ENCODE data around the gene ZNF358.
A peak's percentile ranks its signal among the peaks of the same experiment; 100 is the strongest.

ZNF358 gene

DNA sequence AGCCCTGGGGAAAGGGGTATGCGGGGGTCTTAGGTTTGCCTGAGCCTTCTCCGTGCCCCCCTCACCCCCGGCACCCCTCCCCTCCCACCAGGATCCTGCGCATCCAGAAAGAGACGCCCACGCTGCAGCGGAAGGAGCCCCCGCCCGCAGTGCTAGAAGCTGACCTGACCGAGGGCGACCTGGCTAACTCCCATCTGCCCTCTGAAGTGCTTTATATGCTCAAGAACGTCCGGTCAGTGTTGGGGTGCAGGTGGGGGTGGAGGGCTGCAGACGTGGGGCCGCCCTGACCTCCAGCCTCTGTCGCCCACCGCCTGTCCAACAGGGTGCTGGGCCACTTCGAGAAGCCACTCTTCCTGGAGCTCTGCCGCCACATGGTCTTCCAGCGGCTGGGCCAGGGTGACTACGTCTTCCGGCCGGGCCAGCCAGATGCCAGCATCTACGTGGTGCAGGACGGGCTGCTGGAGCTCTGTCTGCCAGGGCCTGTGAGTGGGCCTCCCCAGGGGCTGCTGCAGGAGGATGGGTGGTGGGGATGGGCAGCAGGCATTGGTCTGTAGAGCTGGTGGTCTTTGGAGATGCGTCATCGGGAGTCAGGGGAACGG is 24.0 kb downstream of the ZNF358 start:
- DNase-seq, result no peak

DNA sequence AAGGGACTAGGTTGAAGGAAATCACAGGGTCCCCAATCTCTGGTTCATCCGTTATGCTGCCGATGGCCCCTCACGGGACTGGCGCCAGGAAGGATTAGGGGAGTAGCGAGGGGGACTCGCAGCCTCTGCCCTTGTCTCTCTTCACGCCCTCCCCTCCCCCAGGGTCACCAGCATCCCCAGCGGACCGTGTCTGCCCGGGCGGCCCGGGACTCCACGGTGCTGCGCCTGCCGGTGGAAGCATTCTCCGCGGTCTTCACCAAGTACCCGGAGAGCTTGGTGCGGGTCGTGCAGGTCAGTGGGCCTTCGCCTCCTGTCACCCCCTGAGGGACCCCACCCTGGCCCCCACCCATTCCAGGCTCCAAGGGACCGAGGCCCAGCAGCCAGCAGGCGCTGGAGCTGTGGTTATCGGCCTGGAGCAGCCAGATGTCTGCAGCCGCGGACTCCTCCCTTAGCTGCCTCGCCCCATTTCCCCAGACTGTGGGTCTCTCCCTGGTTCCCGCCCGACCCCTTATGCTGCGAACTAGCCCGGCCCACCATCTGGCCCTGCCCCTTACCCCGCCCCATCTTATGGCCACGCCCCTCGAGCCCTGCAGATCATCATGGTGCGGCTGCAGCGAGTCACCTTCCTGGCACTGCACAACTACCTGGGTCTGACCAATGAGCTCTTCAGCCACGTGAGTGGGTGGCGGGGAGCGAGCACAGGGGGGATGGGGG is 25.0 kb downstream of the ZNF358 start:
- DNase-seq, result peak; percentile 57

DNA sequence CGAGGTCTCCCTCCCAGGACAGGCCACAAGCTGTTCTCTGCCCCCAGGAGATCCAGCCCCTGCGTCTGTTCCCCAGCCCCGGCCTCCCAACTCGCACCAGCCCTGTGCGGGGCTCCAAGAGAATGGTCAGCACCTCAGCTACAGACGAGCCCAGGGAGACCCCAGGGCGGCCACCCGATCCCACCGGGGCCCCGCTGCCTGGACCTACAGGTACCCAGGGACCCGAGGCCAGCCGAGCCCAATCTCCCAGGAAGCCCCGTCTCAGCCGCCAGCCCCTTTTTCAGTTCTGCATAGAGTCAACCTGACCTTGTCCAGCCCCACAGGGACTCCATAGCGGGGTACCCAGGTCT is 25.5 kb downstream of the ZNF358 start:
- DNase-seq, result no peak

DNA sequence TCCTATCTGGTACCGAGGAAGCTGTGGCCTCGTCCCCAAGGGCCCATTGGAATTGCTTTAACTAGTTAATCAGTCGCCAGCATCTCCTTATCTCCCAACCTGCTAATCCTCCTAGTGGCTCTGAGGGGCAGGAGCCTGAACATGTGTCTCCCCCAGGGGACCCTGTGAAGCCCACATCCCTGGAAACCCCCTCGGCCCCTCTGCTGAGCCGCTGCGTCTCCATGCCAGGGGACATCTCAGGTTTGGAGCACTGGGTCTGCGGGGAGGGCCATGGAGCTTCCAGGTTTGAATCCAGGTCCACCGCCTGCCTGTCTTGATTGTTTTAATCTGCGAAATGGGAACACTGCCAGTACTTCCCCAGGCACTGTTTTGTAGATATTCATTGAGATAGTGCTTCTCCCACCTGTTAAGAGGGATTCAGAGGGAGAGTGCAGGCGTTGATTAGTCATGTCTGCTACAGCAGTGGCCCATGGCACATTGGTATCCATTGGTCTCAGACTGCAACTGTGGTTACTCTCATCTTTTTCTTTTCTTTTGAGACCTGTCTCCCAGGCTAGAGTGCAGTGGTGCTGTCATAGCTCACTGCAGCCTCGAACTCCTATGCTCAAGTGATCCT is 26.0 kb downstream of the ZNF358 start:
- no peak for DNase-seq

GRCh38 chr19:7542556-7543348 is 26.8 kb downstream of the ZNF358 start:
- no peak for DNase-seq

GRCh38 chr19:7544626-7545025 is 28.7 kb downstream of the ZNF358 start:
- no peak for DNase-seq

- no peak for DNase-seq
Measured at GRCh38 chr19:7545300-7545699, 29.4 kb downstream of the ZNF358 start.

- no peak for DNase-seq
Measured at GRCh38 chr19:7545904-7546303, 30.0 kb downstream of the ZNF358 start.

GRCh38 chr19:7547159-7547558 is 31.3 kb downstream of the ZNF358 start:
- DNase-seq, result no peak

GRCh38 chr19:7549429-7550148 is 33.7 kb downstream of the ZNF358 start:
- no peak for DNase-seq

DNA sequence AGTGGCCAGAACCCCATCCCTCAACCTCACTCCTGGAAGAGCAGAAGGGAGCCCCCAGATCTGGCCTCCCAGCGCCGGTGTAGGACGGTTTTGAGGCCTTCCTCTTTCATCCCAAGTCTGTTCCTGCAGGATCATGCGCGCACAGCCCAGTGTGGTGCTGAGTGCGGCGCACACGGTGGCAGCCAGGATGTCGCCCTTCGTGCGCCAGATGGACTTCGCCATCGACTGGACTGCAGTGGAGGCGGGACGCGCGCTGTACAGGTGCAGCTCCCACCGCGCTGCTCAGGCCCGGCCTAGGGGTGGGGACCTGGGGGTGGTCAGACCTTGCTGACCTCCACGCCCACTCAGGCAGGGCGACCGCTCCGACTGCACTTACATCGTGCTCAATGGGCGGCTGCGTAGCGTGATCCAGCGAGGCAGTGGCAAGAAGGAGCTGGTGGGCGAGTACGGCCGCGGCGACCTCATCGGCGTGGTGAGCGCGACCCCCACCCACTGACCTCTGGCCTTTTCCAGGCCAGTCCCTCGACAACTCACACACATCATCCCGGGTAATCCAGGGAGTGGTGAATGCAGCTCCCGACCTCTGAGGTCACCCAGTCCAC is 34.4 kb downstream of the ZNF358 start:
- DNase-seq, result no peak

DNA sequence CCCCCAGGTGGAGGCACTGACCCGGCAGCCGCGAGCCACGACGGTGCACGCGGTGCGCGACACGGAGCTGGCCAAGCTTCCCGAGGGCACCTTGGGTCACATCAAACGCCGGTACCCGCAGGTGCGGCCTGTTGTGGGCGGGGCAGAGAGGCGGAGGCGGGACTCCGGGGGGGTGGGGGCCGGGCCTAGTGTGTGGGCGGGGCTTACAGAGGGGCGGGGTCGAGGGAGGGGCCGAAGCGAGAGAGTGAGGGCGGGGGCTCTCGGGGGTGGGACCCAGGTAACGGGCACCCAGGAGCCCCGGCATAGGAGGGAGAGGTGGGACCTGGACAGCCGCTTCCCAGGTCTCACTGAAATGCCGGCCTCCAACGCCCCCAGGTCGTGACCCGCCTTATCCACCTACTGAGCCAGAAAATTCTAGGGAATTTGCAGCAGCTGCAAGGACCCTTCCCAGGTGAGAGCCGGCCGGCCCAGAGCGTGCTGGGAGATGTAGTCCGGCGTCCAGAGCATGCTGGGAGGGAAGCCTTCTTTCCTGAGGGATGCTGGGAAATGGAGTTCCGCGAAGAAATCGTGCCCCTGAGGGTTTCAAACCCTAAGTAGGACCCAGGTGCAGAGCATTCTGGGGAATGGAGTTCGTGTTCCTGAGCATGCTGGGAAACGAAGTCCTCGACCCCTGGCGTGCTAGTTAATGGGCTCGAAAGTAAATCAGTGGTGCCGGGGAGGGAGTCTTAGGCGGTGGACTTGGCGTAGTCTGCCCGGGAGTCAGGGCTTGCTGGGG is 35.3 kb downstream of the ZNF358 start:
- DNase-seq, result peak; percentile 82

DNA sequence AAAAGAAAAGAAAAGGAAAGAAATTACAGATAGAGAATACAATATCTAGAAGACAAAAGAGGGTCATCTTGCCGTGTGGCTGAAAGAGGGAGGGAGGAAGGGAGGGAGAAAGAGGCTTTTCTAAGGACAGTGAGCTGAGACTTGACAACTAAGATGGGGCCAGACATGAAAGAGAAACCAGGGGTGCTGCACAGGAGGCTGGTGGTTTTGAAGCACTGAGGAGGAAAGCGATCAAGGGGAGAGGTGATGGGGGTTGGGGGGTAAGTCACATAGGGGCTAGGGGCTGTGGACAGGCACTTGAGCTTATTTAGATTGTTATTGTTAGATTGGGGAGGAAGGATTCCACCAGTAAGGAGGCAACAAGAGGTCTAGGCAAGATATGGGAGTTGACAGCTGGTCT is 36.9 kb downstream of the ZNF358 start:
- DNase-seq, result no peak

DNA sequence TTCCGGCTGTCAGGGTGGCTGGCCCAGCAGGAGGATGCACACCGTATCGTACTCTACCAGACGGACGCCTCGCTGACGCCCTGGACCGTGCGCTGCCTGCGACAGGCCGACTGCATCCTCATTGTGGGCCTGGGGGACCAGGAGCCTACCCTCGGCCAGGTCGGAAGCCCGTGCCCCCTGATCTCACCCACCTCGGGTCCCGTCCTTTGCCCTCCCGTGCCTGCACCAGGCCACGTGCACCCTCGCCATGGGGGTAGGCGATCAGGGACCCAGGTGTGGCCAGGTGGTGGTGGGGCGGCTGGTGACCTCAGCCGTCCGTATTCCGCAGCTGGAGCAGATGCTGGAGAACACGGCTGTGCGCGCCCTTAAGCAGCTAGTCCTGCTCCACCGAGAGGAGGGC is 38.7 kb downstream of the ZNF358 start:
- no peak for DNase-seq

DNA sequence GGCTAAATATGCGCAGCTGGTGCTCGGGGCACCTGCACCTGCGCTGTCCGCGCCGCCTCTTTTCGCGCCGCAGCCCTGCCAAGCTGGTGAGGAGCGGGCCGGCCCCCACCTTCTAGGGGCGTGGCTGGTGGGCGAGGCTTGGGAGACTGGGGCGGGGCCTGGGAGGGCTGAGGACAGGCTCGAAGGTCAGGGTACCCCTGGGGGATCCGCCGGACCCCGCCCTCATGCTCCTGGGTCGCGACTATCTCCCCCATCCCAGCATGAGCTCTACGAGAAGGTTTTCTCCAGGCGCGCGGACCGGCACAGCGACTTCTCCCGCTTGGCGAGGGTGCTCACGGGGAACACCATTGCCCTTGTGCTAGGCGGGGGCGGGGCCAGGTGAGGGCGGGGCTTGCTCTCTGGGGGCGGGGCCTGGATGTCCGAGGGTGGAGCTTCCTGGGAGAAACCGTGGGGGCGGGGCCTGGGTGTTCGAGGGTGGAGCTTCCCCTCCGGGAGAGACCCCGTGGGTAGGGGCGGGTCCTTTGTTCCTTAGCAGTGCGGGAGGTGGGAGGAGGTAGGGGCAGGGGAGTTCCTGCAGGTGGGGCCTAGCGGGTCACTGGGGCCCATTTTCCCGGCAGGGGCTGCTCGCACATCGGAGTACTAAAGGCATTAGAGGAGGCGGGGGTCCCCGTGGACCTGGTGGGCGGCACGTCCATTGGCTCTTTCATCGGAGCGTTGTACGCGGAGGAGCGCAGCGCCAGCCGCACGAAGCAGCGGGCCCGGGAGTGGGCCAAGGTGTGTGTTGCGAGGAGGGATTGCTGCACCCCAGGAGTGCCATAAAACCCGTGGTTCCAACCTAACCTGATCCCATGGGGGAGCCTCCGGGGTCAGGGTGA is 39.3 kb downstream of the ZNF358 start:
- DNase-seq, result peak; percentile 74

DNA sequence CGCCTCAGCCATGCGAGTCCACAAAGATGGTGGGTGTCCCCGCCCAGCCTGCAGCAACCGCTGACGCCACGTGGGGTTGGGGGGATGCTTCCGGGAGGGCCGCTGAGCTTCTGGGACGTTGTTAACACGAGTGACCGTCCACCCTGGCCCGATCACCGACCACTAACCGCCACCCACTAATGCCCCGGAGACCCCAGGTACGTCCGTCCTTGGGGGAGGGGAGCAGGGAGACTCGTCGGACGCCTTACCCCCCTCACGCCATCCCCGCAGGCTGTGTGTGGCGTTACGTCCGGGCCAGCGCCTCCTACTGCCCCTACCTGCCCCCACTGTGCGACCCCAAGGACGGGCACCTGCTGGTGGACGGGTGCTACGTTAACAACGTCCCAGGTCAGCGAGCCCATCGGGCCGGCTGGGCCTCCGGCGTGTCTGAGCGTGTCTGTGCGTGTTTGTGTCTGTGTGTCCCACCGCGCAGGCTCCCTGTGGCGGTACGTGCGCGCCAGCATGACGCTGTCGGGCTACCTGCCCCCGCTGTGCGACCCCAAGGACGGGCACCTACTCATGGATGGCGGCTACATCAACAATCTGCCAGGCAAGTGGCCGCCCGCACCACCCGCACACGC is 40.9 kb downstream of the ZNF358 start:
- no peak for DNase-seq

DNA sequence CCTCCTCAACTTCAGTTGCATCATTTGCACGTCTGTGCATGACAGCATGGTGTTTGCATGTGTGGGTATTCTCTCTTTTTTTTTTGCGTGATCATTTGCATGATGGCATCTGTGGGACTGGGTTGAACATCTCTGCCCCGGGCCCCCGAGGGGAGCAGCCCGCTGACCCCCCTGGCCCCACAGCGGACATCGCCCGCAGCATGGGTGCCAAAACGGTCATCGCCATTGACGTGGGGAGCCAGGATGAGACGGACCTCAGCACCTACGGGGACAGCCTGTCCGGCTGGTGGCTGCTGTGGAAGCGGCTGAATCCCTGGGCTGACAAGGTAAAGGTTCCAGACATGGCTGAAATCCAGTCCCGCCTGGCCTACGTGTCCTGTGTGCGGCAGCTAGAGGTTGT is 42.8 kb downstream of the ZNF358 start:
- DNase-seq, result no peak

DNA sequence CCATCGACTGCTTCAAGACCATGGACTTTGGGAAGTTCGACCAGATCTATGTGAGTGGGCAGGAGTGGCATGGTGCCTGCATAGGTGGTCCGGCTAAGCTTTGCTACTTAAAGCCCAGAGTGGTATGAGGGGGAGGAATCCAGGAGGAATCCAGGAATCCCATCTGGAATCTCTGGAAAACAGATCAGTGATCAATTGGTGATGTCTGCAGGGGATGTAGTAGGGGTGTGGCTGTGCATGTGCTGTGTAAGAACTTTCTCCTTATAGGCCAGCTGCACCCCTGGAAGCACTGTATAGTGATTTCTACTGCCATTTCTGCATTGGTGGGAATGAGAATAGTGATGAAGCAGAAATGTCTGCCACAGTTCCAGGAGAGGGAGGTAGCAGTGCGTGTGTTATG is 43.2 kb downstream of the ZNF358 start:
- DNase-seq, result no peak

- no peak for DNase-seq
Measured at GRCh38 chr19:7560255-7560654, 44.4 kb downstream of the ZNF358 start.

DNA sequence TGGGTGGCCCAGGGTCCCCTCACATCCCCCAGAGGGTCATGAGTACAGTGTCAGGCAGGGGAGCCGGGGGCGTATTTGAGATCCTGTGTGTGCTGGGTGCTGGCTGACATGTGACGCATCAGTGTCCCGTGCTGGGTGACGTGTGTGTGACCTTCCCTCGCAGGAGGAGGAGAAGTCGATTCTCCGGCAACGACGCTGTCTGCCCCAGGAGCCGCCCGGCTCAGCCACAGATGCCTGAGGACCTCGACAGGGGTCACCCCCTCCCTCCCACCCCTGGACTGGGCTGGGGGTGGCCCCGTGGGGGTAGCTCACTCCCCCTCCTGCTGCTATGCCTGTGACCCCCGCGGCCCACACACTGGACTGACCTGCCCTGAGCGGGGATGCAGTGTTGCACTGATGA is 45.4 kb downstream of the ZNF358 start:
- no peak for DNase-seq
